Uterus (tissue), 2 donors: ENCODE results near the gene CFAP61.
A peak's percentile ranks its signal among the peaks of the same experiment; 100 is the strongest.

Source experiments
- CTCF ChIP-seq, 4 experiments: fragments of 200-600 bp in 2 of 4; fragments of 450-650 bp in 2 of 4; sonication (generic) in 2 of 4; IDR thresholded peaks; one replicate each; pipeline ENCODE4 v1.5.1; 2016 to 2019; ENCODE audit warnings: antibody characterized with exemption in 4 of 4, mild to moderate bottlenecking in 2 of 4, moderate library complexity in 1 of 4
- POLR2A ChIP-seq, 2 donors: fragments of 450-650 bp; IDR thresholded peaks; one replicate each; pipeline ENCODE4 v1.6.1; 2016; ENCODE audit warnings: antibody characterized with exemption in 2 of 2, mild to moderate bottlenecking in 1 of 2, moderate library complexity in 1 of 2

GRCh38 chr20:20237093-20237959 lies 185.0 kb downstream of the CFAP61 start:
- TF ChIP-seq CTCF (IDR thresholded peaks at IDR 0.05) (peak; percentile 25 to 49 (median 40)), POLR2A (IDR thresholded peaks at IDR 0.05) (no peak)
